GM19463 (cell line): ENCODE data around the gene PDLIM1.
A peak's percentile ranks its signal among the peaks of the same experiment; 100 is the strongest.

Experiments used
- ATAC-seq: cut with Tn5 transposase; IDR thresholded peaks from one replicate; pipeline ENCODE4 v1.9.1; 2021; ENCODE audit warnings: mild to moderate bottlenecking, moderate library complexity; ENCODE audit not compliant: unreplicated experiment

Gene PDLIM1

DNA sequence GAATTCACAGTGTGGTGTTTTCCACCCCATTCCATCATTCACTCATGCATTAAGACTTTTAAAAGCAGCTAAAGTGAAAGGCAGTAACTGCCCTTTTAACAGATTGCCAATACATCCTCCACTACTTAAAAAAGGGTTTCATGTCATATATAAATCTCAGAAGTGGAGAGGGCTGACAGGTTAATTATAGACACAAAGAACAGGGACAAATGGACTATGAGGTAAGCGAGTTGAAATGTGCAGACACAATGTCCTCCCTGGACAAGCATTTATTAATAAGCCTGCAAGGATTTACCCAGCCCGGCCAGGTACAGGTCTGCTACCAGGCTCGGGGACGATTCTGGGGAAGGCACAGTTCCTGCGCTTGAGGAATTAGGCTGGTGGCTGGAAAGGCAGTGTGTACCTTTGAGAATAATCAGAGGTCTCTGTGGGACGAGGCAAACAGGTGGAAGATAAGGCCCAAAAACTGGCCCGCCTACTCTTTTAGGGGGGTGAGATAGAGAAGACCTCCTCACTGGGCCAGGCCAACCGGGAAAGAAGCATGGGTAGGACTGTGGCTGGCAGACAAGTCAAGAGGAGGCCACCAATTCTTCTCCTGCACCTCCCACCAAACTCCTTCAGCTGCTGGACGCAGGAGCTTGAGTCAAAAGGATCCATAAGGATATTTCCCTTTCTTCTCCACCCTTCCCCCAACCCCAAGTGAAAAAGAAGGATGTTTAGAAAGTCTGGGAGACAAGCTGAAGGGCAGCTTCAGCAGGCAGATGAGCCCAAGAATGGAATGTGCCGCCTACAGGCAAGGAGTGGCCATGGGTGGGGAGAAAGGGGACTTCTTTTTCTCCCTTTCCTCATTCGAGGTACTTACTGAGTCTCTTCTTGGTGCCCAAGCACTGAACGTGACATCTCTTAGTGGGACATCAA lies 1.5 kb downstream of the PDLIM1 start:
- no peak for ATAC-seq

DNA sequence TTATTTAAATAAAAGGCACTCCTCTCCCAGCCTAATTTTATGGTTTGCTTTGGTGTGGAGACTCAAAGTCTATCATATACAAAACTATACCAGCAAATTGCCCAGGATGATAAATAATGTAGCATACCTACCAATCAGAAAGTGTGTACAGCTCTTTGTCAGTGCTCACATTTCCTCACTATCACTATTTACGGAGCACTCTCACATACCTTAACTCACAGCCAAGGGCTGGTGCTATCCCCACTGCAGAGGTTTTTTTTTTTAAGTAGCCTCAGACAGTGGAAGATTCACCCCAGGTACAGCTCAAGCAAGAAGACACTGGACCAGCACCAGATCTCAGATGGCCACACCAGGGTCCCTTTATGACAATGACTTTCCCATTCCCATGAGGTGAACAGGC lies 2.5 kb downstream of the PDLIM1 start:
- ATAC-seq, result no peak

- no peak for ATAC-seq
Measured at GRCh38 chr10:95287281-95287680, 3.5 kb downstream of the PDLIM1 start.

- no peak for ATAC-seq
Measured at GRCh38 chr10:95286707-95287106, 4.1 kb downstream of the PDLIM1 start.

- no peak for ATAC-seq
Measured at GRCh38 chr10:95285556-95285955, 5.2 kb downstream of the PDLIM1 start.

DNA sequence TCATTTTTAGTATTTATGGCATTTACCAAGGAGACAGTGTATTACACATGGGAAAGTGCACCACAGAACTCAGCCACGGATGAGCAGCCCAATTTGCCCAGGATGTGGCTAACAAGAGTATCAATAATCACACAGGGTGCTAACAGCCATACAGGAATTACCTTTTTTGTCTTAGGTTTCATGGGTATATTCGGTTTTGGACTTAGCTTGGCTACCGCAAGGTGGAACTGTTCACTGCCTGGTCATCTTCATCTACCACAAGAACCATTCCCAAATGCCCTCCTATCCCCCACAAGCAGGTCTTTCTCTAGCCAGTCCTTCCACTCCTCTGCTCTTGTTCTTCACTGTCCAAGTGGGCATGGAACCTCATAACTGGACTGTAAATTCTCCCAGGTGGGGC lies 6.0 kb downstream of the PDLIM1 start:
- ATAC-seq, result no peak

GRCh38 chr10:95282107-95282506 lies 8.7 kb downstream of the PDLIM1 start:
- ATAC-seq, result no peak

DNA sequence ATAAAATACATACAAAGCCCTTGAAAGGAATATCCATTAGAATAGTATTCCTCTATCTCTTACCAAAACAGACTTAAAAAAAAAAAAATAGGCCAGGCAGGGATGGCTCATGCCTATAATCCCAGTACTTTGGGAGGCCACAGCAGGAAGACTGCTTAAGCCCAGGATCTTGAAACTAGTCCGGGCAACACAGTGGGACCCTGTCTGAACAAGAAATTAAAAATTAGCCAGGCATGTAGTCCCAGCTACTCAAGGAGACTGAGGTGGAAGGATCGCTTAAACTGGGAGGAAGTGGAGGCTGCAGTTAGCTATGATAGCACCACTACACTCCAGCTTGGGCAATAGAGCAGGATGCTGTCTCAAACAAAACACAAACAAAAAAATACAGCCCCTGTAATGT lies 9.6 kb downstream of the PDLIM1 start:
- ATAC-seq, result no peak

DNA sequence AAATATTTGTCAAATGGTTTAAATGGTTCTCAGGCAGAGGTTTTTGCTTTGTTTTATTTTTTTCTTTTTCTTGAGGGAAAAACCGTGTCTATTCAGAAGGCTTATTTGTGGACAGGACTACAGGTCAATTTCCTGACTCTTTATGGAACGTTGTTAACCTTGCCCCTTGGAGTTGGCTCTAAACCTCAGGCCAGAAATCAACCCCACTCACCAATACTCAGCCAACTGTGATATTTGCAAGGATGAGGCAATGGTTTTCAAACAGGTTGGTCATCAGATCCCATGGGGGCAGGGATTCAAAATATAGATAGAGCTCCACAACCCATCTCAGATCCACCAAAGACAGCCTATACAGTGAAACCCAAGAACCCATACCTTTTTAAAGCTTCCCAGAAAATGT lies 10.2 kb downstream of the PDLIM1 start:
- no peak for ATAC-seq

DNA sequence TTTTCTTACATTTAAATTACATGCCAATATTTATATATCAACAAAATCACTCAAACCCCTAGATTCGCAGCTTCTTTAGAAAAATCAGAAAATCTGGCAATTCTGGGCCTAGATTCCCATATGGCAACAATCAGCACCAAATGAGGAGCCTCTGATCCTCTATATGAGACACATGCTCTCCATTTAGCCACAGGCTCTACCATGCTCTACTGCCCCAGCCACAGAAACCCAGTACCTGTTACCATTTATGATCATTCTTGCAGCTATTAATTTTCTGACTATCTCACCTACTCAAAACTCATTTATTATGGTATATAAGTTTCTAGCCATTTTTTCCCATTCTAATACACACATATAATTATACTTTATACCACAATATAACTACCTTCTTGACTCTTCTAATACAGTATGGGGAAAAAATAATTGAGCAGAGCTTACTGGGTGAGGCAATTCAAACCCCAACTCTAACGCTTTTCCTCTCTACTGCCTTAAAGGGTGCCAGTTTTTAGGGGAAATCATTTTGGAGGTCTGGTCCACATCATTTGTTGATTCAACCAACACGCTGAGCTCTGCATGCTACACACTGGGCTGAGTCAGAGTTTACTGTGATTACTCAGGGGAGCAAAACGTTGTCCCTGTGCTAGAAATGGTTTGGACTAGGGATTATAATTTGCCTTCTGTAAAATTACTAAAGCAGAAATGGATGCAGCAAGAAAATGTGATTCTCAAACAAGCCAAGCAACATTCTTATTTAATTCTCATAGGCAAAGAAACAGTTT lies 11.6 kb downstream of the PDLIM1 start:
- no peak for ATAC-seq

GRCh38 chr10:95278061-95278988 lies 12.5 kb downstream of the PDLIM1 start:
- no peak for ATAC-seq

DNA sequence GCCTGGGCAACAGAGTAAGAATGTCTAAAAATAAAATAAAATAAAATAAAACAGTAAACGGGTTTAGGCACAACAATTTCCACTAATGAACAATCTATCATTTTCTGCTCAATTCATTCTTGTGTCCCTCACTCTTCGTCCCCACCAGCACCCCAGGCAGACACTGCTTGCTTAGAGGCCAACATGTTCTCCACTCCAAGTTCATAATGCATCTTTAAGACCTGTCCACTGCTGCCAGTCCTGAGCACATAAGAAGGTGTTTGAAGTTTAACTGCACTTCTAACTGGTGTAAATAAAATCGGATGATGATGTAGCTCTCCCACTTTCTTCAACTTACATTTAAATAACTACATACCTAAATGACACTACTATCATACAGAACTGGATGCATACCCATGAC lies 13.2 kb downstream of the PDLIM1 start:
- ATAC-seq, result no peak

DNA sequence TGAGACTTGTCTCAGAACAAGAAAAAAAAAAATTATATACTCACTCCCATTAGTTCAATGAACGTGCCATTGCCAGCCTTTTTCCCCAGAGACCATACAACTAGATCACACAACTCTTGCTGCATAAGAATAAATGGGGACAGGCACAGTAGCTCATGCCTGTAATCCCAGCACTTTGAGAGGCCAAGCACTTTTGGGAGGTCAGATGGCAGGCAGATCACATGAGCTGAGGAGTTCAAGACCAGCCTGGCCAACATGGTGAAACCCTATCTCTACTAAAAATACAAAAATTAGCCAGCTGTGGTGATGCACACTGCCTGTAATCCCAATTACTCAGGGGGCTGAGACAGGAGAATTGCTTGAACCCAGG lies 13.6 kb downstream of the PDLIM1 start:
- ATAC-seq, result no peak

DNA sequence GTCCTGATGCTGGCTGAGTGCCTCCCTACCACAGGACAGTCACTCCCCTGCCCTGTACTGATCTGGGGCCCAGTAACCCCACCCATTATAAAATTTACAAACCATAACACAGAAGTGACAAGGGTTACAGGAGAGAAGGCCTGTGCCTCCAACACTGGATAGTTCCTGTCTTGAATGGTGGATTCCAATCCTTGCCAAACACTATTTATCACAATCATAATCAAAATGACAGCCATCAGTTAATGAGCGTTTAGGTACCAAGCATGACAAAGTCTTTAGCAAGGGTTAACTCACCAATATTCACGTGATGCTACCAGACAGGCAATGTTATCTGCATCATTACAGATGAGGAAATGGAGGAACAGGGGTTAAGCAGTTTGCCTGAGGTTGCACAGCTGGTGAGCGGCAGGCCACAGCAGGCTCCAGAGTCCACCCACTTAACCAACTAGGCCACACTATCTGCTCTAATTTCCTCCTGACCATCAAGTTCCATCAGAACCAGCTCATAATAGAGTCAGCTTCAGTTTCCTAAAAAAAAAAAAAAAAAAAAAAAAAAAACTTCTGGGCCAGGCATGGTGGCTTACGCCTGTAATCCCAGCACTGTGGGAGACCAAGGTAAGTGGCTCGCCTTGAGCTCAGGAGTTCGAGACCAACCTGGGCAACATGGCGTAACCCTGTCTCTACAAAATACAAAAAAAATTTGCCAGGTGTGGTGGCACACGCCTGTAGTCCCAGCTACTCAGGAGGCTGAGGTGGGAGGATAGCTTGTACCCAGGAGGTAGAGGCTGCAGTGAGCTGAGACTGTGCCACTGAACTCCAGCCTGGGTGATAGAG lies 14.2 kb downstream of the PDLIM1 start:
- no peak for ATAC-seq

DNA sequence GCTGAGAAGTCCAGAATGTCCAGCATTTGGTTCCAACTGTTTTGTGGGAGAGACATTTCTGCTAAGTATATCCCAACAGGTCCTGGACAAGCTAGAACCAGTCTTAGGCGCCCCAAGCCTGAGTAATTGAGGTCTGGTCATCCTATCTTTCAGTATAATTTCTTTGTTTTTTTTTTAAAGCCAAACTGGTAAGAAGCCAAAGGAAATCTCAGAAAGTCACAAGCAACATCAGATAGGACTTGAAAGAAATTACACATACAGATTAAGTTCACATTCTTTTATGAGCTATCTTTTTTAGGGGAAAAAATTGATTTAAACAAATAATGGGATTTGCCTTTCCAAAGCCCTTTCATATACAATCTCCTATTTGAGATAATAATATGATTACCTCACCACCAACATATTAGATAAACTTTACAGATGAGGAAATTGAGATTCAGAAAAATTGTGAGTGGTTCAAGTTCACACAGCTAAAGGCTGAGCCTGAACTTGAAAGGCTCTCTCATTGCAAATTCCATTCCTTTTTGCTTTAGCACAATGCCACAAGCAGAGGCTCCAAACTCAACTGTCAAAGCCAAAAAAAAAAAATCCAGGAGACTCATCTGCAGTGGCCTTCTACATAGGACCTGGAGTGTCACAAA lies 15.0 kb downstream of the PDLIM1 start:
- no peak for ATAC-seq

- ATAC-seq, result no peak
Measured at GRCh38 chr10:95273393-95274312, 17.1 kb downstream of the PDLIM1 start.

GRCh38 chr10:95268438-95268837 lies 22.4 kb downstream of the PDLIM1 start:
- ATAC-seq, result no peak

DNA sequence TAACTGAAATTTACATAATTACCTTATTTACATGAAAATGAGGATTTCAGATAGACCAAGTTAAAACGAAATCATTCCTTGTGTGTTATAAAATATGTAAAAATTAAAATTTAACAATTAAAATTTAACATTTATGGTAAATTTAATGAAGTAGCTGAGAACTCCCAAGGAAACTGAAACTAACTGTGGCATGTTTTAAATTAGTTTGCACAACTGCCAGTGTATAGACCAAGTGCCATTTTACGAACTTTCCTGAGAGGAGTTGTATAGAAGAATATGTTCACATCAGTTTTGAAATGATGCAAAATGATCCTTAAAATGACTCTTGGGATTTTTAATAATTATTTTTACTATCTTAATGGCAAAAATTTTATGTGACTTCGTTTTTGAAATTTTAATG lies 23.6 kb downstream of the PDLIM1 start:
- no peak for ATAC-seq

DNA sequence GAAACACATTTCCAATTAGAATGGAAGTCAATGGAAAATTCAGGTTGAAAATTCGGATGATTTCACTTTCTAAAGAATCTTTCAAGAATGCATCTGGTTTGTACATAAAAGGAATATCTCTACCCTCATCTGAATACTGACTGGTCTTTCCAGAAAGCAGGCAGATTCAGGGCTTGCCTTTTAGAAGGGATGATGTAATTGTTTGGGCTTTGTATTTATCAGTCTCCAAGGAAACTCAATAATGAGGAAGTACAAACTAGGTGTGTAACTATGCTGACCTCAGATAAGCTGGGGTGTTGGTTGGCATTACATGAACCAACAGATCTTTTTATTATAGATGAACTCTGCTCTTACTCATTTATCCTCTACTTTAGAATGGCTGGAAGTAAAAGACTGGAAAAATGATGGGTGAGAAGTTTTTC lies 24.1 kb downstream of the PDLIM1 start:
- ATAC-seq, result peak; percentile 96
